Brain pericyte (primary cell): ENCODE results near the gene PCDH7.

Experiments used
- DNase-seq: peaks from one replicate; pipeline ENCODE4 v3.0.0-alpha.2; 2012; ENCODE audit warnings: low read depth, low spot score

The PCDH7 gene, protein sequence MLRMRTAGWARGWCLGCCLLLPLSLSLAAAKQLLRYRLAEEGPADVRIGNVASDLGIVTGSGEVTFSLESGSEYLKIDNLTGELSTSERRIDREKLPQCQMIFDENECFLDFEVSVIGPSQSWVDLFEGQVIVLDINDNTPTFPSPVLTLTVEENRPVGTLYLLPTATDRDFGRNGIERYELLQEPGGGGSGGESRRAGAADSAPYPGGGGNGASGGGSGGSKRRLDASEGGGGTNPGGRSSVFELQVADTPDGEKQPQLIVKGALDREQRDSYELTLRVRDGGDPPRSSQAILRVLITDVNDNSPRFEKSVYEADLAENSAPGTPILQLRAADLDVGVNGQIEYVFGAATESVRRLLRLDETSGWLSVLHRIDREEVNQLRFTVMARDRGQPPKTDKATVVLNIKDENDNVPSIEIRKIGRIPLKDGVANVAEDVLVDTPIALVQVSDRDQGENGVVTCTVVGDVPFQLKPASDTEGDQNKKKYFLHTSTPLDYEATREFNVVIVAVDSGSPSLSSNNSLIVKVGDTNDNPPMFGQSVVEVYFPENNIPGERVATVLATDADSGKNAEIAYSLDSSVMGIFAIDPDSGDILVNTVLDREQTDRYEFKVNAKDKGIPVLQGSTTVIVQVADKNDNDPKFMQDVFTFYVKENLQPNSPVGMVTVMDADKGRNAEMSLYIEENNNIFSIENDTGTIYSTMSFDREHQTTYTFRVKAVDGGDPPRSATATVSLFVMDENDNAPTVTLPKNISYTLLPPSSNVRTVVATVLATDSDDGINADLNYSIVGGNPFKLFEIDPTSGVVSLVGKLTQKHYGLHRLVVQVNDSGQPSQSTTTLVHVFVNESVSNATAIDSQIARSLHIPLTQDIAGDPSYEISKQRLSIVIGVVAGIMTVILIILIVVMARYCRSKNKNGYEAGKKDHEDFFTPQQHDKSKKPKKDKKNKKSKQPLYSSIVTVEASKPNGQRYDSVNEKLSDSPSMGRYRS (N-terminal part only)

DNA sequence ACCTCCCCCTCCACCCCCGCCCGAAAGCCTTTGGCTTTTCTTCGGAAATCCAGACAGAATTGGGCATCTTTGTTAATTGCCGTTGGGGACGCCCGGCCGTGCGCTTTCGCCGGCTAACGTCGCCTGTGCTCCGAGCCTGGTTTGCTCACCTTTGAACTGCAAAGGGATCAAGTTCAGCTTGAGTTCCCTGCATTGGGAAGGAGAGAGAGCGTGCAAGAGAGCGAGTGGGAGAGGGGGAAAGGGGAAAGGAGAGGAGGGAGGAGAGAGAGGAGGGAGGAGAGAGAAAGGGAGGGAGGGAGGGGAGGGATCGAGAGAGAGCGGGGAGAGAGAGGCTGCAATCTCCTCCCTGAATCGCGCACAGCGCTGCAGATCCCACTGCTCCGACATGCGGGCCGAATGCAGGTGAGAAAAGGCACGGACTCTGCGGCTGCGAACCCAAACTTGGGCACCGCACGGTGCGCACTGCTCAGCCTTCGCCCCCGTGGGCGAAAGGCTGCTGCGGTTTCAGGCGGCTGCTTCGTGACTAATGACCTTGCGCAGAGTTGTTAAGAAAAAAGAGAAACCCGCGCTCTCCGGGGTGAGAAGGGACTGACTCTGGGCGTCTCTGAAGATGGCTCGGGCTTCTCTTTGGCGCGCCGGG lies at the start of gene PCDH7:
TSS of gene PCDH7 (plus strand) at position 349 of the 640 bp plus-strand sequence. CDS start 1,054 bp downstream, outside the sequence.
- no peak for DNase-seq

DNA sequence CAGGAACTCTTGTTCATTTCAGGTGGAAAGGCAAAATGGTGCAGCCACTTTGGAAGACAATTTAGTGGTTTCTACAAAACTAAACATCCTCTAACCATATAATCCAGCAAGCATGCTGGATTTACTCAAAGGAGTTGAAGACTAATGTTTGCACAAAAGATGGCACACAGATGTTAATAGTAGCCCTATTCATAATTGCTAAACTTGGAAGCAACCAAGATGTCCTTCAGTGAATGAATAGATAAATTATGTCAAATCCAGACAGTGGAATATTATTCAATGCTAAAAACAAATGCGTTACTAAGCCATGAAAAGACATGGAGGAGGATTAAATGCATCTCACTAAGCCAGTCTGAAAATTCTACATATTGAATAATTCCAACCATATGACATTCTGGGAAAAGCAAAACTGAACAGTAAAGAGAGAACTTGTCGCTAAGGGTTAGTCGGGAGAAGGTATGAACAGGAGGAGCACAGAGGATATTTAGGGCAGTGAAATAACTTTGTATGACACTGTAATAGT lies 48.2 kb upstream of the PCDH7 start:
- DNase-seq: no peak

DNA sequence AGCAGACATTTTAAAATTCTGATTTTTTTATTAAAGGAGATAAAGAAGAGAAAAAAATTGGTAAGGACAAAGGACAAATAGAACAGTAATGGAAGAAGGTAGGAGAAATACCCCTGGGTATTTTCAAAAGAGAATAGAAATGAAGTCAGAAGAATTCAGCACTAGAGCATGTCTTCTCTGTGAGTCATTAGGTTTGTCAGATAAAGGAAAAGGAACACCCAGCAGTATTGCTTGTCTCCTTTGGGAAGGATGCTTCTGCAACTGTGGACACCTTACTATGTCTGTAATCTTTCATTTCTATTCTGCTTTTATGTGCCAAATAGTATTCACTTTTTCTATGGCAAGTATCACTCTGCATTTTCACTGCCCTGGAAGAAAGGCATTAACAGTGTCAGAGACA lies 24.0 kb upstream of the PCDH7 start:
- no peak for DNase-seq

DNA sequence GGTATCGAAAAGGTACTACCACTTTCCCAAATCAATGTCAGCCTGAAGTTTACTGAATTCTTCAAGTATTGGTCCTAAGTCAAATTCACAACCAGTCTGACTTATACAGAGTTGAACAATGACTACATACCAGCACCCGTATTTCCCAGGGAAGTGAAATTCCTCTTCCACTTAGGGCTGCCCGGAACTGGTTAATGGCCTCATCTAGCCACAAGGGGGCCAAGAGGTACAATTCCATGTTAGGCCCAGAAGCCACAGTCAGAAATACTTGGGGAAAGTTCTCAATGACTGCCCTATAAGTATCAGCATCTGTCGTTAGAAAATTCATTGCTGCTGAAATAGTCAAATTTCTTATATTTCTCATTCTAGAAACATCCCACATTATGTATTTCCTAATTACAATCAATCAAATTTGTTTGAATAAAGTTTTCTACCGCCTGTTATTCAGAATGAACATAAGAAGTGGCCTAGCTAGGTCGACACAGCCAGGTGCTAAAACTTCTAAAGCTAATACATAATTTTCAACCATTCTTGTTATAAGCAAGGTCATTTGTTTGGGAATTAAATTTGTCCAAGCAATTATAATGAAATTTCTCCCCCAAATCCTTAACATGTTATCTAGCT lies 5.6 kb upstream of the PCDH7 start:
- DNase-seq: no peak

DNA sequence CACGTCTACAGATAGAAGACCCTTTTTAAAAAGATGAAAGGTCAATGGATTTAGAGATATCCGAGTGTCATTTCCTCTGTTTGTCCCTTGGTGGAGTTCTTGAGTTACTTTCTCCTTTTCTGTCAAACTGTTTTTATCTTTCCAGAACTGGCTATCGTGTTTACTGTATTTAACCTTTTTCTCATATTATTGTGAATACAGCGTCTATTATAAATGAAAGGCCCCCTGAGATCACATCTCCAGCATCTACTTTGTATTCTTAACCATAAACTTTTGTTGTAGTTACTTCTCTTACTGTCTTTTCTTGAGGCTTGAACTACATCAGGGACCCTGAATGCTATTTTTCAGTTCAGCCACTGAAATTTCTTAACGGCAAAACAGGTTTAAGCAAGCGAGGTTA lies 4.0 kb upstream of the PCDH7 start:
- DNase-seq: no peak

DNA sequence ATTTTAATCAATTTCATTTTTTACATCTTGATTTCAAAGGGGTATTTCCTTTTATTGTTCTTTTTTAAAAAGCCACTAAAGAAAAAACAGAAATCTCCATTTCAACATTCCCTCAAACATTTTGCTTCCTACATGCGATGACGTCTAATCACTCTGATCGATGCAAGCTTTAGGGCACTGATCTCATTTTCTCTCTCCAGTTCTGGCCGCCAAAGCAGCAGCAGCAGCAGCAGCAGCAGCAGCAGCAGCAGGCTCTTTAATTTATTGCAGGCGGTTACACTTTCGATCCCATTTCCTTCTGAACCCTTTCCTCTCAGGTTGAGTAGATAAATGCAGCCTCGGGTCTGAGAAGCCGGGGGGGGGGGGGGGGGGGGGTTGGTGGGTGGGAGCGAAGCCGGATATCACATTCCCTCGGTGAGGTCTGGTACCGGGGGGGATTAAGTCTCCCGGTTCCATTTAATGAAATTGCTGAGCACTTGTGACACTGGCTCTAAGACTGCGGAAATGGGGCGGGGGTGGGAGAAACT lies 3.4 kb upstream of the PCDH7 start:
- DNase-seq: no peak

DNA sequence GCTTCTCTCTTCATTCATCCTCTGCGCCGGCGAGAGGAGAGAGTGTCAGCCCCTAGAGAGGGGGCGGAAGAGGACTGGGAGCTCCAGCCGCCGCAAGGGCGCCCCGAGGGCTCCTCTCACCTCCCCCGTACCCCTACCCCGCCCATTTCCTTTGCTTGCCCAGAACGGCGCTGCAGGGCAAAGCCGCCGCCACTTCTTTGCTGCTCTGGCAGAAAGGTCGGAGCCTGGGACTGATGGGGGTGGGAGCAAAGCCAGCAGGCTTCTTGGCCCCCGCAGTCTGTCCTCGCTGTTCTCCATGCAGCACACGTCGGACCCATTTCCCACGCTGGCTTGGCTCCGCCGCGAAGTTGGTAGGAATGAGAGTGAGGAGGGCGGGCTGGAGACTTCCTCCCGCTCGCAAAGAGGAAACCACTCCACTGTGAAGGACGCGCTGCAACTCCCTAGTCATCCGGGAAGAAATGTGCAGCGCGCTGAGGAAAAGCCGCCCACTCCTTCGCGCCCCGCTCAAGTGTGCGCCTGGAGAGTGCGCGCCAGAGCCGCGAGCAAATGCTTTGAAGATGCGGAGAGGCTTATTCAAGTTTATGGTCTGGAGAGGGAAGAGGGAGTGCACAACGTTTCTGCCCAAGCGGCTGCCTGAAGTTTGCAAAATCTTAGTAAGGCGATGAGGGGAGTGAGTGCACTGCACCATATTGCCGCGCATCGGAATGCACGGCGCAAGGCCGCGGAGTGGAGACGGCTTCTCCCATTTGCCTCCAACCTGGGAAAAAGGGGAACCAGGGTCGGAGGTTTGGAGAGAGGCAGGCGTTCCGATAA lies 2.8 kb upstream of the PCDH7 start:
- DNase-seq: no peak

DNA sequence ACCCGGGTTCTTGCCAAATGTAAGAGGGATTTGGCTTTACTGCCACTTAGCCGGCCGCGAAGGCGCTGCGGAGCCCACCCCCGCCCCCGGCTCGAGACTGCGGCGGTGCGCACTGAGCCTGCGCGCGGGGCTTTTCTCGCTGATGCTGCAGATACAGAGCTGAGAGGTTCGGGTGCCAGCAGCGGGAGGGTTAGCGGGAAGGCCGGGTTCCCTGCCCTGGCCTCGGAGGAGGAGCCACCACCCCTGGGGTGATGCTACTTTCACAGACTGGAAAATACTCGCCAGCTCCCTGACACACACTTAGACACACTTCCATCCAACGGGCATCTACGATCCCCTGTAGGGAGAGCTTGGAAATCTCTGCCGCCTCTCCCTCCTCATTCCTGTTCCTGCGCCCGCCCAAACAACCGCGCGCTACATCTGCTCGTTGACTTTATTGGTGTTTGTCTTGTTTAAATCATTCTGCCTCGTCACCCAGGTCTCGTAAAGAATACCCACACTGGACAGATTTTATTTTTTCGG lies 2.1 kb upstream of the PCDH7 start:
- no peak for DNase-seq

DNA sequence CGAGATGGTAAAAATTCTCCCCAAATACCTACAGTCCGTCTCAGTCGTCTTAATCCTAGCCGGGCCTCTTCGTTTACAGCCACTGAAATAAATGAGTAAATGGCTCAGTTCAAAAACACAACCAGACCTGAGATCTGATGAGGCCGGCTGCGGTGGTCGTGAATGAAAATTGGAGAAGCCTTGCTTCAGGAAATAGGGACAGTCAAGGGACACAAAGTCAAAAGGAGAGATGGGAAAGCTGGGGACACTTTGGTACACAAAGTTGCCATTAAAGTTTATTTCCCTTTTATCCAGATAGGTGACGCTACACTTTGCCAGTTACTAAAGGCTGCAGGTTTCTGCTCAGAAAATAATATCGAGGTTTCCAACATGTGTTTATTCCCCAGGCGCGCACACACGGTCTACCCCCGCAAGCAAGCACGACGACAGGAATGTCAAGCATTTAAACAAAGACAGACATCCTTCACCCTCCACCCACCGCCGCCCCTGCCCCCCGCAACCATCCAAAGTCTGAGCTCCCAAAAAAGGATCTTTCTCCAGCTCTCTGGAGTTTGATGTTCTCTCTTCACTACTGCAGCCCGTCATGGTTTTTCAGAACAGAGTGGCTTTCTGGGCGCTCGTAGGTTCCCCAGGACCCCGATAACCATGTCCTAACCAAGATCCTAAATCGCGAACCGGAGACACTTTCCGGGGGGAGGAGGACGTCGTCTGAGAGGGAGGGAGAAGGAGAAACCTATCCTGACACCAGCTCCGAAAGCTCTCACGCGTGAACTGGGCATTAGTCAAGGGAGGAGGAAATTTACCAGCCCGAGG lies 1.3 kb upstream of the PCDH7 start:
- DNase-seq: no peak

DNA sequence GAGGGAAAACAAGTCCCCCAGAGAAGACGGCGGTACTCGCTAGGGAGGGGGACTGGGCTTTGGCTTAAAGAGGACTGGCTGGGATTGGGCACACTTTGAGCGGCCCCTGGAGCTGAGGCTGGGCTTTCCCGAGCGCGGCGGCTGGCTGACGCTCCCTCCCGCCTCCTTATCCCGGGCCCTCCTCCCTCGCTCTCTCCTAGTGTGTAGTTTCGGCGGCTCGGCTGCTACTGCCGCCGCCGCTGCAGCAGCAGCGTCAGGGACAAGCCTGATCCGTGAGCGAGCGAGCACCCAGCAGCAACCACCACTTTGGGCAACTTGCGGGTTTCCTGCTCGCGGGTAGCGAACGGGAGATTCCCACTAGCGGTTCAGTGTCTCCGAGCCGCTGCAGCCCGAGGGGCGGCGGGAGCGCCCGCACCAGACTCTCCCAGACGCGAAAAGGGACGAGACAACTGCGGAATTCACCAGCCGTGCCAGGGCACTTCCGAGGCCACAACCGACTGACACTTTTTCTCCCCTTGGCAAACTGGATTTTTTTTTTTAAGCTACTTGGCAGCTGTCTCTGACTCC lies 632 bp upstream of the PCDH7 start:
- DNase-seq: no peak

DNA sequence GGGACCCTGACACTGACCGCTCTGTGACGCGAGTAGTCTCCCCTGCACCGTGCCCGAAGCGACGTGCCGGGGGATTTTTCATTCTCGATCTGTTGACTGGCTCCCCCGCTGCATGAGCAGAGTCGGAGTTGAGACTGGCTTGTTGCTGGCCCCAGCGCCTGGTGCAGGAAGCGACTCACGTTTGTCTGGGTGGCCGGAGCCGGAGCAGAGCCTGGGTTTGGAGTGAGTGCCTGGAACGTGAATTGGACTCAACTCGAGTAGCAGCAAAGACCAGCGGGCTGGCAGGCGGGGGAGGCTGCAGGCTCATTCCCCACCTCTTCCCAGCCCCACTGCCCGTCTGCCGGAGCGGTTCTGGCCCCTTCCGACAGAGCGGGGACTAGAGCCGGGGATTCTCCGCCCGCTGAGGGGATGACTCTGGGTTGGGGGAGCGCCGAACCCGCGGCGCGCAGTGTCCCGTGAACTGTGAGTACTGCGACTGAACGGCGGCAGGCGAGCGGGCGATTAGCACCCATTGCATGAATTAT lies 554 bp downstream of the PCDH7 start:
- no peak for DNase-seq

DNA sequence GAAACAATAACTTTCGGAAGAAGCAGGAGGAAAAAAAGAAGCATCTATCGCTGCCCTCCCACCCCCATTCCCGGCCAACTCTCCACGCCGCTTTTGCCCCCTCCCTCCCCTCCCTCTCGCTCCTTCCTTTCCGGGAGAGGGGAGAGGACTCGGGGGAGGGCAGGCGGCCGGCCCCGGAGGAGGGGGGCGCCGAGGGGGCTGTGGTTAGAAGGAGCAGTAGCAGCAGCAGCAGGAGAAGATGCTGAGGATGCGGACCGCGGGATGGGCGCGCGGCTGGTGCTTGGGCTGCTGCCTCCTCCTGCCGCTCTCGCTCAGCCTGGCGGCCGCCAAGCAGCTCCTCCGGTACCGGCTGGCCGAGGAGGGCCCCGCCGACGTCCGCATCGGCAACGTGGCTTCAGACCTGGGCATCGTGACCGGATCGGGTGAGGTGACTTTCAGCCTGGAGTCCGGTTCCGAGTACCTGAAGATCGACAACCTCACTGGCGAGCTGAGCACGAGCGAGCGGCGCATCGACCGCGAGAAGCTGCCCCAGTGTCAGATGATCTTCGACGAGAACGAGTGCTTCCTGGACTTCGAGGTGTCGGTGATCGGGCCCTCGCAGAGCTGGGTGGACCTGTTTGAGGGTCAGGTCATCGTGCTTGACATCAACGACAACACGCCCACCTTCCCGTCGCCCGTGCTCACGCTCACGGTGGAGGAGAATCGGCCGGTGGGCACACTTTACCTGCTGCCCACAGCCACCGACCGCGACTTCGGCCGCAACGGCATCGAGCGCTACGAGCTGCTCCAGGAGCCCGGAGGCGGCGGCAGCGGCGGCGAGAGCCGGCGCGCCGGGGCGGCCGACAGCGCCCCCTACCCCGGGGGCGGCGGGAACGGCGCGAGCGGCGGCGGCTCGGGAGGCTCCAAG lies 1.3 kb downstream of the PCDH7 start:
- no peak for DNase-seq

DNA sequence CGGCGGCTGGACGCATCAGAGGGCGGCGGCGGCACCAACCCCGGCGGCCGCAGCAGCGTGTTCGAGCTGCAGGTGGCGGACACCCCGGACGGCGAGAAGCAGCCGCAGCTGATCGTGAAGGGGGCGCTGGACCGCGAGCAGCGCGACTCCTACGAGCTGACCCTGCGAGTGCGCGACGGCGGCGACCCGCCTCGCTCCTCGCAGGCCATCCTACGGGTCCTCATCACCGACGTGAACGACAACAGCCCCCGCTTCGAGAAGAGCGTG lies 1.9 kb downstream of the PCDH7 start:
- DNase-seq: no peak

DNA sequence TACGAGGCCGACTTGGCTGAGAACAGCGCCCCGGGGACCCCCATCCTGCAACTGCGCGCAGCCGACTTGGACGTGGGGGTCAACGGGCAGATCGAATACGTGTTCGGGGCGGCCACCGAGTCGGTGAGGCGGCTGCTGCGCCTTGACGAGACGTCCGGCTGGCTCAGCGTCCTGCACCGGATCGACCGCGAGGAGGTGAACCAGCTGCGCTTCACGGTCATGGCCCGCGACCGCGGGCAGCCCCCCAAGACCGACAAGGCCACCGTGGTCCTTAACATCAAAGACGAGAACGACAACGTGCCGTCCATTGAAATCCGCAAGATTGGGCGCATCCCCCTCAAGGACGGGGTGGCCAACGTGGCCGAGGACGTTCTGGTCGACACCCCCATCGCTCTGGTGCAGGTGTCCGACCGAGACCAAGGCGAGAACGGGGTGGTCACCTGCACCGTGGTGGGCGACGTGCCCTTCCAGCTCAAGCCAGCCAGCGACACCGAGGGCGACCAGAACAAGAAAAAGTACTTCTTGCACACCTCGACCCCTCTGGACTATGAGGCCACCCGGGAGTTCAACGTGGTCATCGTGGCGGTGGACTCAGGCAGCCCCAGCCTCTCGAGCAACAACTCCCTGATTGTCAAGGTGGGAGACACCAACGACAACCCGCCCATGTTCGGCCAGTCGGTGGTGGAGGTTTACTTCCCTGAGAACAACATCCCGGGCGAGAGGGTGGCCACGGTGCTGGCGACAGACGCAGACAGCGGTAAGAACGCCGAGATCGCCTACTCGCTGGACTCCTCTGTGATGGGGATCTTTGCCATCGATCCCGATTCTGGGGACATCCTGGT lies 2.4 kb downstream of the PCDH7 start:
- DNase-seq: no peak

DNA sequence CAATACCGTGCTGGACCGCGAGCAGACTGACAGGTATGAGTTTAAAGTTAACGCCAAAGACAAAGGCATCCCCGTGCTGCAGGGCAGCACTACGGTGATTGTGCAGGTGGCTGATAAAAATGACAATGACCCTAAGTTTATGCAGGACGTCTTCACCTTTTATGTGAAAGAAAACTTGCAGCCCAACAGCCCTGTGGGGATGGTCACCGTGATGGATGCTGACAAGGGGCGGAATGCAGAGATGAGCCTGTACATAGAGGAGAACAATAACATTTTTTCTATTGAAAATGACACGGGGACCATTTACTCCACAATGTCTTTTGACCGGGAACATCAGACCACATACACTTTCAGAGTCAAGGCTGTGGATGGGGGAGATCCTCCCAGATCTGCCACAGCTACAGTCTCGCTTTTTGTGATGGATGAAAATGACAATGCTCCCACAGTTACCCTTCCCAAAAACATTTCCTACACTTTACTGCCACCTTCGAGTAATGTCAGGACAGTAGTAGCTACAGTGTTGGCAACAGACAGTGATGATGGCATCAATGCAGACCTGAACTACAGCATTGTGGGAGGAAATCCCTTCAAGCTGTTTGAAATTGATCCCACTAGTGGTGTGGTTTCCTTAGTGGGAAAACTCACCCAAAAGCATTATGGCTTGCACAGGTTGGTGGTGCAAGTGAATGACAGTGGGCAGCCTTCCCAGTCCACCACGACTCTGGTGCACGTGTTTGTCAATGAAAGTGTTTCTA lies 3.2 kb downstream of the PCDH7 start:
- DNase-seq: no peak

DNA sequence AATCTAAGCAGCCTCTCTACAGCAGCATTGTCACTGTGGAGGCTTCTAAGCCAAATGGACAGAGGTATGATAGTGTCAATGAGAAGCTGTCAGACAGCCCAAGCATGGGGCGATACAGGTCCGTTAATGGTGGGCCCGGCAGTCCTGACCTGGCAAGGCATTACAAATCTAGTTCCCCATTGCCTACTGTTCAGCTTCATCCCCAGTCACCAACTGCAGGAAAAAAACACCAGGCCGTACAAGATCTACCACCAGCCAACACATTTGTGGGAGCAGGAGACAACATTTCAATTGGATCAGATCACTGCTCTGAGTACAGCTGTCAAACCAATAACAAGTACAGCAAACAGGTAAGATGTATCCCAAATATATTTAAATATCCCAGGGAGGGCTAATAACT lies 4.1 kb downstream of the PCDH7 start:
- no peak for DNase-seq
